ENCODE data around the gene MACROD2.

MACROD2 gene

GRCh38 chr20:14720251-14720650, 724.9 kb downstream of the MACROD2 start:
- Histone ChIP-seq H3K36me3 (ENCODE audit: control insufficient read depth in 2 of 2, insufficient read depth in 1 of 2, low read length in 2 of 2) (no peaks in the 10 kb centered on the region), H3K9me3 (ENCODE audit: control insufficient read depth, insufficient read depth, low read depth, low read length) (no peaks in the 10 kb centered on the region), H3K4me3 (ENCODE audit: low read depth, low read length) (no peak overlapping the region), H3K4me1 (ENCODE audit: control insufficient read depth, insufficient read depth, low read length) (no peaks in the 10 kb centered on the region), H3K27ac (ENCODE audit: extremely low read depth, low read depth, low read length) (no peak overlapping the region)
- ChIA-PET POLR2A (no interaction called here), CTCF (no interaction called here)
- TF ChIP-seq ZNF433 (tag by site-specific recombination; IDR thresholded peaks at IDR 0.05; ENCODE audit: low read depth) = no peak
- TF ChIP-seq ZNF391 (tag by site-specific recombination; IDR thresholded peaks at IDR 0.05; ENCODE audit: borderline replicate concordance, low read depth) = no peak
- TF ChIP-seq ZBTB10 (tag by site-specific recombination; IDR thresholded peaks at IDR 0.05) = no peak
- TF ChIP-seq ZNF473 (tag by site-specific recombination; IDR thresholded peaks at IDR 0.05) = no peak
- TF ChIP-seq ZBTB49 (tag by site-specific recombination; IDR thresholded peaks at IDR 0.05; ENCODE audit: low read depth) = no peak
- TF ChIP-seq GLI2 (tag by site-specific recombination; IDR thresholded peaks at IDR 0.05; ENCODE audit: borderline replicate concordance, low read depth) = no peak
- no peak for TF ChIP-seq ZNF549 (tag by site-specific recombination; IDR thresholded peaks at IDR 0.05)
- TF ChIP-seq PRDM4 (tag by site-specific recombination; IDR thresholded peaks at IDR 0.05) = no peak
- TF ChIP-seq ZXDB (tag by site-specific recombination; IDR thresholded peaks at IDR 0.05) = no peak
- no peak for TF ChIP-seq PBX3 (CRISPR knock-in tag; IDR thresholded peaks at IDR 0.05)
- no peak for TF ChIP-seq ZNF311 (tag by site-specific recombination; IDR thresholded peaks at IDR 0.05; ENCODE audit: borderline replicate concordance)
- TF ChIP-seq ZNF37A (tag by site-specific recombination; IDR thresholded peaks at IDR 0.05) = no peak
- TF ChIP-seq ZNF24 (tag by site-specific recombination; IDR thresholded peaks at IDR 0.05) = no peak
- TF ChIP-seq ZNF335 (tag by site-specific recombination; conservative IDR thresholded peaks at IDR 0.05) = no peak
- no peak for TF ChIP-seq ZNF664 (tag by site-specific recombination; IDR thresholded peaks at IDR 0.05)
- TF ChIP-seq KLF1 (tag by site-specific recombination; IDR thresholded peaks at IDR 0.05) = no peak
- no peak for TF ChIP-seq AEBP2 (tag by site-specific recombination; IDR thresholded peaks at IDR 0.05; ENCODE audit: borderline replicate concordance)
- TF ChIP-seq ZNF621 (tag by site-specific recombination; IDR thresholded peaks at IDR 0.05) = no peak
